Measurements from ENCODE around the gene DNAH10. TPM values are rescaled to one million over a fixed set of nuclear protein-coding genes. Genes with fewer than 3 reads are reported as not detected.

Gene DNAH10
- total and polyA plus RNA-seq, 8 donors: 0.02 to 0.59 (median 0.09) TPM; not detected in 1

DNA sequence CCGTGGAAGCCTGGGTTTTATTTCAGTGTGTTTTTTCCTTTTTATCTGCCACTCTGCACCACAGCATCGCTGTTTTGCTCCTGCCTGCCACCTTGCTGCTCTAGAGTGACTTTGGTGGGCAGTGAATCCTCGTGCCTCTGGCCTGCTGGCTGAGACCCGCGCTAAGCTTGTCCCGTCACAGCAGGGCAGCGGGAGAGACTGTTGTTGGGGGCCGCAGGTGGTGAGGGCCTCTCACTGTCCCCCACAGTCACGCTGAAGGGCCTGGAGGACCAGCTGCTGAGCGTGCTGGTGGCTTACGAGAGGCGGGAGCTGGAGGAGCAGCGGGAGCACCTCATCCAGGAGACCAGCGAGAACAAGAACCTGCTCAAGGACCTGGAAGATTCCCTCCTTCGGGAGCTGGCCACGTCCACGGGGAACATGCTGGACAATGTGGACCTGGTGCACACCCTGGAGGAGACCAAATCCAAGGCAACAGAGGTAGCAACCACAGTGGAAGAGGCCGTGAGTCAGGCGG lies 155.3 kb downstream of the DNAH10 start:
- Histone ChIP-seq H3K27me3 (no peaks in the 10 kb centered on the region), H3K27ac (no peak overlapping the region), H3K4me1 (no peaks in the 10 kb centered on the region), H3K4me3 (no peak overlapping the region), H3K36me3 (no peaks in the 10 kb centered on the region), H3K9me3 (no peaks in the 10 kb centered on the region)
- FAIRE-seq (no peak), DNase-seq (no peak), ATAC-seq (no peak)
- TF ChIP-seq, protein P1, sequence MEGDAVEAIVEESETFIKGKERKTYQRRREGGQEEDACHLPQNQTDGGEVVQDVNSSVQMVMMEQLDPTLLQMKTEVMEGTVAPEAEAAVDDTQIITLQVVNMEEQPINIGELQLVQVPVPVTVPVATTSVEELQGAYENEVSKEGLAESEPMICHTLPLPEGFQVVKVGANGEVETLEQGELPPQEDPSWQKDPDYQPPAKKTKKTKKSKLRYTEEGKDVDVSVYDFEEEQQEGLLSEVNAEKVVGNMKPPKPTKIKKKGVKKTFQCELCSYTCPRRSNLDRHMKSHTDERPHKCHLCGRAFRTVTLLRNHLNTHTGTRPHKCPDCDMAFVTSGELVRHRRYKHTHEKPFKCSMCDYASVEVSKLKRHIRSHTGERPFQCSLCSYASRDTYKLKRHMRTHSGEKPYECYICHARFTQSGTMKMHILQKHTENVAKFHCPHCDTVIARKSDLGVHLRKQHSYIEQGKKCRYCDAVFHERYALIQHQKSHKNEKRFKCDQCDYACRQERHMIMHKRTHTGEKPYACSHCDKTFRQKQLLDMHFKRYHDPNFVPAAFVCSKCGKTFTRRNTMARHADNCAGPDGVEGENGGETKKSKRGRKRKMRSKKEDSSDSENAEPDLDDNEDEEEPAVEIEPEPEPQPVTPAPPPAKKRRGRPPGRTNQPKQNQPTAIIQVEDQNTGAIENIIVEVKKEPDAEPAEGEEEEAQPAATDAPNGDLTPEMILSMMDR (IDR thresholded peaks at IDR 0.05): no peak
- WGBS, 2 donors: 72 to 82% methylated on average over 19 of the region's 19 CpGs
- intact Hi-C loops (cut with DNase I): no loop called here

DNA sequence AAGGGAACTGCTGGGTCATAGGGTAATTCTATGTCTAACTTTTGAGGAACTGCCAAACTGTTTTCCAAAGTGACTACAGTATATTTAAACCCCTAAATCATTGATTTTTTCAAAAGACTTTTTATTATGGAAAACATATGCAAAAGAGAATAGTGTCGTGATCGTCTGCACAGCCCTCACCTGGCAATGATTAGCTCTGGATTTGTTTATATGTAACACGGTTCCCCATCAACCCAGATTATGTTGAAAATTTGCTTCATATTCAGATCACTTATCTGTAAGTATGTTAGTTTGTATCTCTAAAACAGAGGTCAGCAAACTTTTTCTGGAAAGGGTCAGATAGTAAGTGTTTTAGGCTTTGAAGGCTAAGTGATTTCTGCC lies 157.9 kb downstream of the DNAH10 start:
- DNase-seq (no peak), ATAC-seq (no peak), FAIRE-seq (no peak)
- Histone ChIP-seq H3K9me3 (no peaks in the 10 kb centered on the region), H3K36me3 (no peaks in the 10 kb centered on the region), H3K4me3 (no peak overlapping the region), H3K4me1 (no peaks in the 10 kb centered on the region), H3K27ac (no peak overlapping the region), H3K27me3 (no peaks in the 10 kb centered on the region)
- TF ChIP-seq, protein P1 (IDR thresholded peaks at IDR 0.05): no peak
- WGBS, 2 donors: 62 to 67% methylated on average over 3 of the region's 3 CpGs
- intact Hi-C loops (cut with DNase I): no loop called here

DNA sequence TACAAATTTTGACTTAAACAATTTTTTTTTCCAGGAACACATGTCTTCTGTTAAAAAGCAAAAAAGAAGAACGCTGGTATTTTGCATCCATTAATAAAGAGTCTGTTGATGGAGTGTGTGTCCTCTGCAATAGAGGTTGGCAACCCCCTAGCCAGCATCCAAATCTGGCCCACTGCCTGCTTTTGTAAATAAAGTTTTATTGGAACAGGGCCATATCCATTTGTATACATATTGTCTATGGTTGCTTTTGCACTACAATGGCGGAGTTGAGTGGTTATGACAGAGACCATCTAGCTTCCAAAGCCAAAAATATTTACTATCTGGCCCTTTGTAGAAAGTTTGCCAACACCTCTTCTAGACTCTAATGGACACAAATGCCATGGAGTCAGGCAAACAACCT lies 160.9 kb downstream of the DNAH10 start:
- Histone ChIP-seq H3K27ac (no peak overlapping the region), H3K4me3 (no peak overlapping the region), H3K4me1 (no peaks in the 10 kb centered on the region), H3K27me3 (no peaks in the 10 kb centered on the region), H3K36me3 (no peaks in the 10 kb centered on the region), H3K9me3 (no peaks in the 10 kb centered on the region)
- no peak for ATAC-seq
- no peak for FAIRE-seq
- DNase-seq: no peak
- intact Hi-C loops (cut with DNase I): no loop called here
- WGBS, 2 donors: 82 to 90% methylated on average over 2 of the region's 2 CpGs
- TF ChIP-seq, protein P1 (IDR thresholded peaks at IDR 0.05): no peak

DNA sequence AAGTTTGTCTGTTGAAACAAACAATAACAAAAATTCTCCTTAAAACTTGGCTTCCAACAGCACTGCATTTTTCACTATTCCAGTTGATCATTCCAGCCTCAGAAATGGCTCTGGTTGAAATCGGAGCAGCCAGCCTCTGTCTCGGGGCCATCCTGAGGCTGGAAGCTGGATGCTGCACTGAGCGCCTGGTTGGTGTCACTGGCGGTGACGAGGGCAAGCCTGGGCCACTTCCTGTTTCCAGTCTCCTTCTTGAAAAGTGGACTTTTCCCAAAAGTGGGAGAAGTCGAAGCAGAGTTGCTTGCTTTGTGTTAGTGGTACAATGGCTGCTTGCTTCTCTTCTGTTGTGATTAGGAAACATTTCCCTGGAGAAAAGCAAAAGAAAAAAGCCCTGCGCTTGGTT lies 161.8 kb downstream of the DNAH10 start:
- H3K27ac ChIP-seq: no peak overlapping the region
- no peaks in the 10 kb centered on the region for H3K27me3 ChIP-seq
- H3K9me3 ChIP-seq: no peaks in the 10 kb centered on the region
- H3K4me1 ChIP-seq: no peaks in the 10 kb centered on the region
- TF ChIP-seq, protein P1 (IDR thresholded peaks at IDR 0.05): no peak
- FAIRE-seq (no peak), DNase-seq (no peak), ATAC-seq (no peak)
- no peak overlapping the region for H3K4me3 ChIP-seq
- WGBS, 2 donors: 84 to 88% methylated on average over 7 of the region's 7 CpGs
- intact Hi-C loops (cut with DNase I): no loop called here
- H3K36me3 ChIP-seq: no peaks in the 10 kb centered on the region

DNA sequence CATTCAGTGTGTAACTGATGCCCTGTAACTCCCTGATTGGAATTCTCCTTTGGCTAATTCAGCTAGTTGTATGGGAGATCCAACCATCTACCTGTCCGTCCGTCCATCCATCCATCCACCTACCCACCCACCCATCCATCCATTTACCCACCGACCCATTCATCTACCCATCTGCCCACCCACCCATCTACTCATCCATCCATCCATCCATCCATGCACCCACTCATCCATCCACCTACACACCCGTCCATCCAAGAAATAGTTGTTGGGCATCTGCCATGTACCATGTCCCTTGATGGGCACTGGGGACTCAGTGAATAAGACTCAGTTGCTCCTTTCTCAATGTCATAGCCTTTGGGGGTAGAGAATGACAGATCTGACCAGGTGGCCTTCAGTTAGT lies 162.4 kb downstream of the DNAH10 start:
- H3K4me3 ChIP-seq: no peak overlapping the region
- intact Hi-C loops (cut with DNase I): no loop called here
- H3K27ac ChIP-seq: no peak overlapping the region
- H3K36me3 ChIP-seq: no peaks in the 10 kb centered on the region
- WGBS, 2 donors: 82 to 91% methylated on average over 4 of the region's 4 CpGs
- ATAC-seq (no peak), FAIRE-seq (no peak), DNase-seq (no peak)
- no peaks in the 10 kb centered on the region for H3K4me1 ChIP-seq
- H3K27me3 ChIP-seq: no peaks in the 10 kb centered on the region
- TF ChIP-seq, protein P1 (IDR thresholded peaks at IDR 0.05): no peak
- H3K9me3 ChIP-seq: no peaks in the 10 kb centered on the region
